Renal pelvis (tissue), 12 donors: Measurements from ENCODE around the gene SH2D3A. TPM values are rescaled to one million over a fixed set of nuclear protein-coding genes. Genes with fewer than 3 reads are reported as not detected.
"Not testable (repeated sequence)": the region's sequence is repeated elsewhere in the genome, so short reads cannot be mapped to it uniquely, and the experiment has no call there.

Experiments used
- DNase-seq: peaks from one replicate; pipeline ENCODE4 v3.0.0-alpha.2; 2013
- long read RNA-seq, 16 experiments: transcript quantifications; one replicate each; lab custom pipeline, GENCODE V29; 2026
- polyA plus RNA-seq, 3 donors: library from polyadenylated mRNA; unstranded; fragments of 120-200 nt; gene quantifications; one replicate each; pipeline ENCODE4 v1.2.1, GENCODE V29; 2013; ENCODE audit not compliant: insufficient read length in 3 of 3

The SH2D3A gene
- 10 to 100 TPM in 2 of 3 donors, 1 to 10 TPM in 1; 5.7 to 10.1 (median 10.0) TPM for polyA plus RNA-seq
- long read RNA-seq, donor 1: 0 reads
- long read RNA-seq, donor 2: 0 reads
- long read RNA-seq, donor 3: 0 reads
- long read RNA-seq, donor 4: 0 reads
- long read RNA-seq, donor 5: 0 reads
- long read RNA-seq, donor 6: 0 reads
- long read RNA-seq, donor 7, partial matches to known transcripts: 0 of 1 reads
- long read RNA-seq, donor 7, other reads (novel, unspliced or antisense): 0 of 1 reads
- long read RNA-seq, donor 8: 0 reads
- long read RNA-seq, donor 9: 0 reads
- long read RNA-seq, donor 10, partial matches to known transcripts: 0 of 1 reads
- long read RNA-seq, donor 10, other reads (novel, unspliced or antisense): 0 of 1 reads
- long read RNA-seq, donor 11, partial matches to known transcripts: 0 of 2 reads
- long read RNA-seq, donor 11, other reads (novel, unspliced or antisense): 0 of 2 reads
- long read RNA-seq, donor 12: 0 reads
- long read RNA-seq, donor 13: 0 reads
- long read RNA-seq, donor 14: 0 reads
- long read RNA-seq, donor 15: 0 reads
- long read RNA-seq, donor 16, partial matches to known transcripts: 0 of 2 reads
- long read RNA-seq, donor 16, other reads (novel, unspliced or antisense): 0 of 2 reads

- DNase-seq: peak; percentile 68
These were observed at the start of gene SH2D3A for GRCh38 chr19:6767357-6768235. Gene SH2D3A, minus strand, starts transcription at chr19:6767435. Its CDS starts 3,687 bp downstream, at chr19:6763748.

DNA sequence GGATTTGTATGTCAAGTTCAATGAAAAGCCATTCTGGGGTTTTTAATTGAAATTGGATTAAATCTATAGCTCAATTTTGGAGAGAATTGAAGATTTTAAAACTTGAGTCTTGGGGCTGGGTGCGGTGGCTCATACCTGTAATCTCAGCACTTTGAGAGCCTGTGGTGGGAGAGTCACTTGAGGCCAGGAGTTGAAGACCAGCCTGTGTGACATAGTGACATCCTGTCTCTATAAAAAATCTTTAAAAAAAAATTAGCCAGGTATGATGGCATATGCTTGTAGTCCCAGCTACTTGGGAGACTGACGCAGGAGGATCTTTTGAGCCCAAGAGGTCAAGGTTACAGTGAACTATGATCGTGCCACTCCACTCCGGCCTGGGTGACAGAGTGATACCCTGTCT is 46.4 kb upstream of the SH2D3A start:
- DNase-seq: no peak

- no peak for DNase-seq
These were observed 45.4 kb upstream of the SH2D3A start for GRCh38 chr19:6812612-6813011.

DNA sequence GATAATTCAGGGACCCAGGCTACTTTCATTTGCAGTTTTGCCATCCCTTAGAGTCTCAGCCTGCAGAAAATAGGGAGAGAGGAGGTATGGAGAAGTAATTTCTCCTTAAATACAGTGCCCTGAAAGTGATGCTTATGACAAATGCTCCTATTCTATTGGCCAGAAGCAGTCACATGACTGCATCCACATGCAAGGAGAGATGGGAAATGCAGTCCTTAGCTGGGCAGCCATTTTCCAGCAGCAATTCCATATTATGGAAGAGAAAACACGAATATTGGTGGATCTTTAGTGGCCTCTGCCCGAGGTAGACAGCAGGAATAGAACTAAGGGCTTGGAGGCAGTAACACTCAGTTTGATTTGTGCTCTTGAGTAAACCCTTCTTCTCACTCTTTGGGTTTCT is 44.7 kb upstream of the SH2D3A start:
- peak; percentile 5 for DNase-seq

DNA sequence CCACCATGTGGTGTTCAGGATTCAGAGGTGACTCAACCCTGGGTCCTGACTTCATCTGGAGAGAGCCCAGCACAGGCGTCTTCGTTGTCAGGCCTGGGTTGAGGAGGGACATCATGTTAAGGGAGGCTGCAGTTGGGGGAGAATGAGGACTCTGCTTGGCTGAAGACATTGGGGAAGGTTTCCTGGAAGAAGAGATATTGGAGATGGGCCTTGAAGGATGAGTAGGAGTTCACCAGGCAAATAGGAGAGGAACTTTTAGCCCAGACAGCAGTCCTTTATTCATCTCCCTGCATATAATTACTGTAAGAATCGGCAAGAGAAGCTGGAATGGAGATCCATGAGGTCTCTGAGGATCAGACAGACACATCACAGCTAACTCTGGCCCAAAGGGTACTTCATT is 44.1 kb upstream of the SH2D3A start:
- DNase-seq: no peak

DNA sequence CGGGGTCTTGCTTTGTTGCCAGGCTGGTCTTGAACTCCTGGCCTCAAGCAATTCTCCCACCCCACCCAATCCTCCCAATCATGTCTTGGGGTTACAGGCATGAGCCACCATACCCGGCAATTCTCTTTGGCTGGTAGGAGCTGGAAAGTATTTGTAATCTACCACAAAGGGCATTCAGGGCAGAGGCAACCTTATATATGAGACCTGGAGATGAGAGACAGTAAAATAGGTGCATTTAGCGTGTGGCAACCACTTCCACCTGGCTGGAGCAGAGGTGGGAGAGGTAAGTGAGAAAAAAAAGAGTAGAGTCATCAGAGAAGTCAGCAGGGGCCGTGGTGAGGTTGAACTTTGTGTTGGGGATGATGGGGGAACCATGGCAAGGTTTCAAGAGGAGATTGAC is 42.0 kb upstream of the SH2D3A start:
- no peak for DNase-seq

DNA sequence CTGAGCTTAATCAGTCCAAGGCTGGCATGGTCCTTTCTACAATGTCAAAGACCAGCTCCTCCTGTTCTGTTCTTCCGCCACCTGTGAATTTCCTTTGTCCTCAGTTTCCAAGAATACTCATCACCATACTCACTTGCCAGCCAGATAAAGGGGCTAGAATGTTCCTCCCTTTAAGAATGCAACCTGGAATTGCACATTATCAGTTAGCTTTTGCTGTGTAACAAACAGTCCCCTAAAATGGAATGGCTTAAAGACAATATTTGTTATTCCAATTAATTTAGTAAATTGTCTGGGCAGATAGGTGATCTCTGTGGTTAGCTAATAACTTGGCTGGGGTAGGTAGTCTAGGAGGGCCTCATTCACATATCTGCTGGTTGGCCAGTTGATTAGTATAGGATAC is 41.3 kb upstream of the SH2D3A start:
- no peak for DNase-seq

GRCh38 chr19:6807291-6807690 is 40.1 kb upstream of the SH2D3A start:
- no peak for DNase-seq

DNA sequence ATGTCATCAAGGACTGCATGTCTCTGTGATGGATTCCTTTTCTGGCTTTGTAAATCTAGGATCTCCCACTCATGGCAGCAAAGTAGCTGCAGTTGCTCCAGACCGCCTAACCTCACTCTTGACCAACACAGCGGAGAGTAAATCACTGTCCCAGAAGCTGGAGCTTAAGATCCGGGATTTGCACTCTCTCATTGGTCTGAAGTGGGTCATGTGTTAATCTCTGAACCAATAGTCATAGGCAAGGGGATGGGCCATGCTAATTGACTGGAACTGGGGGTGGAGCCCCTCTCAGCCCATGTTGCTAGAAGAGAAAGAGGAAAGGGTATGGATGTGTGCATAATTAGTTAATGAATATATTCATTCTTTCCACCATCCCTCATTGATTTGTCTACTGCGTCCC is 39.3 kb upstream of the SH2D3A start:
- no peak for DNase-seq

DNA sequence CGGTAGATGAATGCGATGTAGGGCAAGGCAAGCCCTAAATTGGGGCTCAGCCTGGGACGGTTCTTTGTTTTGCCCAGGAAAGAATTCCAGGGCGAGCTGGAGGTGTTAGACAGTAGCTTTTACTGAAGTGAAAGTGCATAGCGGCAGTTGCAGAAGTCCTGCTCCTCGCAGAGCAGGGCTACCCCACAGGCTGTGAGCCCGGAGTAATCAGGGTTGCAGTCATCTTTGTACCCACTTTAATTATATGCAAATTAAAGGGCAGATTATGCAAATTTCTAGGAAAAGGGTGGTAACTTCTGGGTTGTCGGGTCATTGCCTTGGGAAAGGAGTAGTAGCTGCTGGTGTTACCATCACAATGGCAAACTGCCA is 35.8 kb upstream of the SH2D3A start:
- DNase-seq: no peak

- no peak for DNase-seq
These were observed 35.3 kb upstream of the SH2D3A start for GRCh38 chr19:6802336-6803035.

- peak; percentile 4 for DNase-seq
These were observed 34.4 kb upstream of the SH2D3A start for GRCh38 chr19:6801485-6802086.

DNA sequence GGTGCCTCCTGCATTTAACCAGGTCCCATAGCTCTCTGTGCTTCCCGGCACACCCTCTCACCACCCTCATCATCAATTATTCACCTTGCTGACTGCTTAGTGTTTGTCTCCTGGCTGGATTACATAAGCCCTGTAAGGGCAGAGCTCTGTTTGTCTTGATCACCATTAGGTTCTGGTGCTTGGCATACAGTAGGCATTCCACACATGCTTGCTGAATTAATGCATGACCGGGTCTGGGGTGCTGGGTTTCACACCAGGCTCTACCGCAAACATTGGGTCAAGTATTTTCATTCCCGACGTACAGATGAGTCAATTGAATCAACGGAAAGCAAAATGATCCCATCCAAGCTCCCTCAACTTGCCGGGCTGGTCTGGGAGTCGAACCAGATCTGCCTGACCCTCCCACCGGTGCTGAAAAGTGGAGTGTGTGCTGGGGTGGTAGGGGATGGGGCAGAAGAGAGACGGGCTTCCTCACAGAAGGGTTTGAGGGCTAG is 33.8 kb upstream of the SH2D3A start:
- no peak for DNase-seq

DNA sequence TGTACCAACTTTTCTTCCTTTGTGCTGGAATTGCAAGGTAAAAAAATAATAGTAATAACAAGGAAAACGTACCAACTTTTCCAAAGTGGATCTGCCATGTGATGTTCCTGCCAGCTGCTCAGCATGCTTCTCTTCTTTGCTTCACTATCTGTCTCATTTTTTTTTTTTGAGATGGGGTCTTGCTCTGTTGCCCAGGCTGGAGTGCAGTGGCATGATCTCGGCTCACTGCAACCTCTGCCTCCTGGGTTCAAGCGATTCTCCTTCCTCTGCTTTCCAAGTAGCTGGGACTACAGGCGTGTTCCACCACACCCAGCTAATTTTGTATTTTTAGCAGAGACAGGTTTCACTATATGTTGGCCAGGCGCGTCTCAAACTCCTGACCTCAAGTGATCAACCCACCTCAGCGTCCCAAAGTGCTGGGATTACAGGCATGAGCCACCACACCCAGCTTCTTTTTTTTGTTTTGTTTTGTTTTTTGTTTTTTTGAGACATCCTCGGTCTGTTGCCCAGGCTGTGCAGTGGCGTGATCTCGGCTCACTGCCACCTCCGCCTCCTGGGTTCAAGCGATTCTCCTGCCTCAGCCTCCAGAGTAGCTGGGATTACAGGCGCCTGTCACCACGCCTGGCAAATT is 33.0 kb upstream of the SH2D3A start:
- DNase-seq: not testable (repeated sequence)

DNA sequence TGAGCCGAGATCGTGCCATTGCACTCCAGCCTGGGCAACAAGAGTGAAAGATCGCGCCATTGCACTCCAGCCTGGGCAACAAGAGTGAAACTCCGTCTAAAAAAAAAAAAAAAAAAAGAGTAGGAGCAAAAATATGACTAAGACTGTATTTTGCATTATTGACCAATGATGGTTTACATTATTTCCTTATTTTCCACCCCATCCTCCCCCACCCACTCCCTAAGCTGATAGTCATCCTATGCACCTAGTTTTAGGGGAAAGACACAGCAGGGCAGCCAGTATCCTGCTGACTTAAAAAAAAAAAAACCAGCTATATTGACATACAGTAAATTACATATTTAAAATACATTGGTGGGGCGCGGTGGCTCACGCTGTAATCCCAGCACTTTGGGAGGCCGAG is 30.4 kb upstream of the SH2D3A start:
- DNase-seq: no peak

DNA sequence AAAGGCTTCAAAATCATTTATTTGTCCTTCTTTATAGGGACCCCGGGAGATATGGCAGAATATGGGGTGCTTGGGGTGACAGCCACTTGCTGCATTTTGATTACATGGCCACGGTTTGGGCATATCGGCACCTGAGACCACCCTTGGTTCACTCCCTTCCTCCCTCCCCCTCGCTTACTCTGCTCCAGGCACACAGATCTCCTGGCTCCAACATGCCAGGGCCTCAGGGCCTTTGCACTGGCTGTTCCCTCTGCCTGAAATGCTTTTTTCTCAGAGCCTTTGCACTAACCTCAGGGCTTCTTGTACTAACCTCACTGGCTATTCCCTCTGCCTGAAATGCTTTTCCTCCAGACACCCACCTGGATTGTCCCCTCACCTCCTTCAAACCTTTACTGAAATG is 29.0 kb upstream of the SH2D3A start:
- DNase-seq: no peak

DNA sequence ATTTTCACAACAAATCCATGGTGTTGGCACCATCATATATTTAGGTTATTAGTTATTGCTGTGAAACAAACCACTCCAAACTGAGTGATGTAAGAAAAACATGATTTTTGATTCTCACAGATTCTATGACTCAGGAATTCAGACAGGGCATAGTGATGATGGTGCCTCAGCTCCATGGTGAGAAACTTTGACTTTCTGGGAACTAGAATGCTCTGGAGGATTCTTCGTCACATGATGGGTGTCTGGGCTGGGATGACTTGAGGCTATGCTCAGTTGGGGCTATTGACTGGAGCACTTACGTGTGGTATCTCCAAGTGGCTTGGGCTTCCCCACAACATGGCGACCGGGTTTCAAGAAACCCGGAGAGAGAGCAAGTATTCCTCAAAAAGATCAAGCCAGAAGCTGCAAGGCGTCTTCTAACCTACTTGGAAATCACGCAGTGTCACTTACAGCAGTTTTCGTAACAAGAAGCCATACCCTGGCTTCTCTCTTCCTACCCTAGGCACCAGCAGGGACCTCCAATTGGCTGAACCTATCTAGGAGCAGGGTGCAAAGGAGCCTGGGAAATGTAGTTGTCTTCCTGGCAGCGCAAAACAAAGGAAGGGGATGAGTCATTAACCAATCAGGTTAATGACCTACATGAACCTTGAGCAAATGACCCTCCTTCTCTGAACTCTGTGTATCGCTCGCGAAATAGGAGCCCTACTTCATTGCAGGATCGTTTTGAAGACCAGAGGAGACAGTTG is 27.6 kb upstream of the SH2D3A start:
- no peak for DNase-seq

DNA sequence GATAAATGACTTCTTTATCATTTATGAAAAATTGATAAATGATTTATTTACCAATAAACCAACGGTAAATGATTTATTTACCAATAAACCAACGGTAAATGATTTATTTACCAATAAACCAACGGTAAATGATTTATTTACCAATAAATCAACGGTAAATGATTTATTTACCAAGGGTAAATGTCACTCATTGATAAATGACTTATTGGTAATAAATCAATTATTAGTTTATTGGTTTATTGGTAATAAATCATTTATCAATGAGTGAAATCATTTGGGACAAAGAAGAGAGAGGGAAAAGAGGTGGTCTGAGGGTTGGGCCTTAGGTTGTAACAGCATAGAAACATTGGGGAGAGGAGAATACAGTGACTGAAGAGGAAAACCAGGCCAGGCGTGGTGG is 26.7 kb upstream of the SH2D3A start:
- DNase-seq: no peak

- no peak for DNase-seq
These were observed 26.2 kb upstream of the SH2D3A start for GRCh38 chr19:6793411-6793810.

DNA sequence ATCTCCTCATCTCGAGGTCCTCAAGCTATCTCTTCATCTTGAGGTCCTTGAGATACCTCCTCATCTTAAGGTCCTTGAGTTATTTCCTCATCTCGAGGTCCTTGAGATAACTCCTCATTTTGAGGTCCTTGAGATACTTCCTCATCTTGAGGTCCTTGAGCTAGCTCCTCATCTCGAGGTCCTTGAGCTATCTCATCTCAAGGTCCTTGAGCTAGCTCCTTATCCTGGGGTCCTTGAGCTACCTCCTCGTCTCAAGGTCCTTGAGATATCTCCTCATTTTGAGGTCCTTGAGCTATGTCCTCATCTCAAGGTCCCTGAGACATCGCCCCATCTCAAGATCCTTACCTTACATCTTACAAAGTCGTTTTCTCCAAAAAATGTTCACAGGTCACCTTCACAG is 24.0 kb upstream of the SH2D3A start:
- DNase-seq: no peak
